Activated CD4-positive, alpha-beta T cell treated with anti-CD3 and anti-CD28 coated beads, Interleukin-2, amount 50 U/mL, for 16 hours (primary cell): ENCODE results near the gene FTSJ3.

Experiments
- DNase-seq: peaks from one replicate; pipeline ENCODE4 v3.0.0-alpha.2; 2020

FTSJ3 gene

DNA sequence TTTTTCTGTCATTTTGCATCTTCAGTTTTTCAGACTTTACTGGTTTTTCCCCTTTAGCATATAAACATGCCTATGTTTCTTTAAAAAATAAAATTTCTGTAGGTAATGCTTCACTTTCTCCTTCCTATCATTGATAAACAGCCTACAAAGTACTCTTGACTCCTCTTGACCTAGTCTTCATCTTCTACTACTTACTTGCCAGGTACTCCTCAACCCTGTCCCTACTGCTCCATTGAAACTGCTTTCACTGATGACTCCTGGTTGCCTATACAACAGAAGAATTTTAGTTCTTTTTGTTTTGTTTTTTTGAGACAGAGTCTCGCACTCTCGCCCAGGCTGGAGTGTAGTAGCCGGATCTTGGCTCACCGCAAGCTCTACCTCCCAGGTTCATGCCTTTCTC lies 46.5 kb downstream of the FTSJ3 start:
- no peak for DNase-seq

DNA sequence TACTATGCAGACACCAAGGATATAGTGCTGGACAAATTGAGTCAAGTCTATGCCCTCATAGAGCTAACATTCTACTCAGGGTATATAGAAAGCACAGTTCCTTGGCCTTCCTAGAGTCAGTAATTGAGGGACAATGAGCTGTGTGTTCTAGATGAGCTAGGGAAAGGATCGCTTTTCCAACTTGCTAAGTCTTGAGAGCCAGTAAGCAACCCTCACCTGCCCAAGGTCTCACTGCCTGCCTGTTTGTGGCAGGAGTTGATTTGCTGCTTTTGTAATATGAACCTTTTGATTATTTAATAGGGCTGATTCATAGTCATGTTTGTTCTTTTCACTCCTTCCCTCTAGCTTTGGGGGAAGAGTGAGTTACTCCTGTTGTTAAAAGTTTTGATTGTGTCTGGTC lies 47.0 kb downstream of the FTSJ3 start:
- no peak for DNase-seq

DNA sequence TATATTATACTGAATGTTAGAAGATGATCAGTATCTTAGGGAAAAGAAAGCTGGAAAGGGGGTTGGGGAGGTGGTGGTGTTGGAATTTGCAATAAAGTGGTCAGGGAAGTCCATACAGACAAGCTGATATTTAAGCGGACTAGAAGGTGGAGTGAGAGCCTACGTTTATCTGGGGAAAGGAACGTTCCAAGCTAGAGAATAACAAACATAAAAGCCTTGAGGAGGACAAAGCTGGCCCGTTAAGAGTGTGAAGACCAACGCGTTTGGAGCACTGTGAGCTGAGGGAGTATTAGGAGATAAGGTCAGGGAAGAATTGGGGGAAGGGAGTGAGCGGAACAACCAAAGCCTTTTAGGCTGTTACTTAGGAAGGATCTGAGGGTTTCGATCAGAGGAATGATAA lies 52.0 kb downstream of the FTSJ3 start:
- no peak for DNase-seq

DNA sequence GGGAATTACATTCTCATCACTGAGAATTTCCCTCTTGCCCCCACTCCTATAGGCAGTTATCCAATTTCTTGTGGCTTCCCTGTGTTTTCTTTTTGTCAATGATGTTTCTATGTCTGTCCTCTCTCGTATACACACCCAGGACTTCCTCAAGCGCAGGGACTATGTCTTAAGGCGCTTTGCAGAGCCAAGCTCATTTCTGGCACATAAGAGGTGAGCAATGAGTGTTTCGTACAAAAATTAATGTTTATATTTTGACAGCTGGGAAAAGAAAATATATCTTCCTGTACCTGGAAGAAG lies 52.5 kb downstream of the FTSJ3 start:
- DNase-seq, result peak; percentile 18

DNA sequence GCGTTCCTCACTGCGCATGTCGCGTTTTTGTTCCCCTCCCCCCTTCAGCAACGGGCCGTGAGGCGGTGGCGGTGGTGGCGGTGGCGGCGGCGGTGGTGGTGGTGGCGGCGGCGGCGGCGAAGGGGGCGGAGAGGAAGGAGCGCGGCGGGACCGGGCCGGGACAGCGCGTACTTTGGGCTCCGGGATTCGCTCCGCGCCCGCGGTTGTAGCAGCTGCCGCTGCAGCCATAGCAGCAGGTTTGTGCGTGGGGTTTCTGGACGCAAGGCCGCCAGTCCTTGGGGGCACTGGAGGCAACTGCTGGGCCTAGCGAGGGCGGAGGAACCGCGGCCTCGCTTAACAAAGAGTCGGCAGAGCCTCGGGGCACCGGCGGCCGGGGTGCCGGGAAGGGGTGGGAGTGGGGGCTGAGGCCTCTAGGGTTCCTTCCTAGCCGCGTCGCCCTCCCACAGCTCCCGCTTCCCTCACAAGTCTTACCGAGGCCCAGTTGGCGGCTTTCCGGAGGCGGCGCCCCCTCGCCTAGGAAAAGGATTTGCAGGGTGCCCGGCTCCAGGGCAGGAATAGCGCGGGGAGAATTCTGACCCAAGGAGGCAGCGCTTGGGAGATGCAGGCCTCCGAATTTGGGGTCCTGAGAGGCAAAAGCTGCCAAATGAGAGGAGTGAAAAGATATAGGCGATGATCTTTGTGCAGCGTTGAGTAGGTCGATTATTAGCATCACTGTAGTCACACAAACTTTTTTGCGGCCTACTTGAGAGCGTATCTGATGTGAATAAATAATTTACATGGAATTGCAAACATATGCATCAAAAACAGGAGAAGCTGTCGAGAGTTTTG lies 53.1 kb downstream of the FTSJ3 start, which contains the start of gene DDX42:
DDX42 (plus strand) TSS at position 30 of the 828 bp plus-strand sequence. CDS start 12,880 bp downstream, outside the sequence.
- DNase-seq, result no peak

DNA sequence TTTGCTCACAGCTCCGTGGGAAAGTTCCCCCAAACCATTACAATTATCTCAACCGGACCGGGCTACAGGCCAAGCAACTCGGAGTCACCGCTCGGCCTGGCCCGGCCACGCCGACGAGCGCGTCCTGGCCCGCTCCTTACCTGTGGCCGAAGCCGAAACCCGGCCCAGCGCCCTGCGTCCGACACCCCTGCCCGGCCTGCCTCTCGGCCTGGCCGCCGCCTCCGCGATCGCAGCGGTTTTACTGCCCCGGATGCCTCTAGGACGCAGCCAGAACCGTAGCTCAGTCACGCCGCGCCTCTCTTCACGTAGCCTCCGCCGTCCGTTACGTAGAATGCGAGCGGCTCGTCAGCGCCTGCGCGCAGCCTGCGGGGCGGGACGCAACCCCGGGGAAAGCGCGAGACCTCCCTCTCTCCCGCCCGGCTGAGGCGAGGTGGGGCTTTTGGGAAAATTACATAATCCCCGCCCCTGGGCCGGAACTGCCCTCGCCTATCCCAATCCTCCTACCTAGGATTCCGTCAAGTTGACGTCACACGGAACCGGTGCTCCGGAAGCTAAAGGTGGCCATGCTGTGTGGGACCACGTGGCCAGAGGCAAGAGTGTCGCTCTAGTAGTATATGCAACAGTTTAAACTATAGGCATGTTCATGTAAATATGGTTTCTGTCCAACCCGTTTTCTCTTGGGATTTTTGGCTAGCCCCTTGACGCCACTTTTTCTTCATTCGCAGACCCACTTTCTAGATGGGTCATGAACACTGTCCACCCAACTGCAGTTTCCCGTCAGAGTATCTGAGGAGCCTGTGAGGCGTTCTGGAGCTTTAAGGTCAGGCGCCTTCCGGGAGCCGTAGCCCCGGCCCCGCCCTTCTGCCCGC lies 54.0 kb downstream of the FTSJ3 start, which contains the start of gene CCDC47:
CCDC47 (minus strand) TSS at position 326 of the 869 bp plus-strand sequence. CDS start 7,422 bp downstream, outside the sequence.
- peak; percentile 99 for DNase-seq

DNA sequence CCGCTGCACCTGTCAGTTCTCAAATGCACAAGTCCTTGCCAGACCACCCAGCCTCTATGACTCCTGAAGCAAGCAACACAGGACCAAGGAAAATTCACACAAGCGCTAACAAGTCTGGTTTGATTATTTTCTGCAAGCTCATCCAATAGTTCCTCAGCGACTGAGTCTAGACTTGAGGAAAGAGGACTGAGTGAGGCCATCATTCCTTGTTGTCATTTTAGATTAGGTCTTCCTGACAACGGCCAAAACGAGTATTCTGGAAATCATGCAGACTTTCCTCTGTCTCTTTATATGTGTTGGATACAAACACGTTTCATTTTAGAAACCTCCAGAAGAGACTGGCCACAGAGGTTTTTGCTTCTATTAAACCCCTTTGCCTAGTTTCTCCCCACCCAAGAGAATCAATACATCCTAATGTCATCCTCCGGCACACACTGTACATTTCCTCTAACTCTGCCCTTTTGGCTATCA lies 54.6 kb downstream of the FTSJ3 start:
- no peak for DNase-seq
